GM23338 (cell line): ENCODE data around the gene BNC2. TPM values are rescaled to one million over a fixed set of nuclear protein-coding genes. Genes with fewer than 3 reads are reported as not detected.

Experiments
- ATAC-seq: fragments of 200-7000 bp; cut with Tn5 transposase; 3 replicates; pipeline ENCODE4 v1.9.1; 2020
- DNase-seq: peaks from one replicate; pipeline ENCODE4 v3.0.0-alpha.2; 2015; ENCODE audit warnings: low spot score
- H2AFZ ChIP-seq: fragments of 200-600 bp; sonication (generic); 2 replicates; pipeline ENCODE4 v1.8.0; 2016; ENCODE audit warnings: antibody characterized with exemption, mild to moderate bottlenecking, moderate library complexity
- H3F3A ChIP-seq: fragments of 200-600 bp; sonication (generic); replicated peaks from 2 replicates; pipeline ENCODE4 v1.8.0; 2017; ENCODE audit warnings: antibody characterized with exemption, mixed run types, low read depth
- H3K27ac ChIP-seq: fragments of 200-600 bp; sonication (generic); 2 replicates; pipeline ENCODE4 v1.6.1; 2016; ENCODE audit warnings: low read depth
- H3K27me3 ChIP-seq: fragments of 200-600 bp; sonication (generic); 2 replicates; pipeline ENCODE4 v1.8.0; 2016; ENCODE audit warnings: mild to moderate bottlenecking, mixed run types, moderate library complexity; ENCODE audit not compliant: insufficient read depth
- H3K36me3 ChIP-seq: fragments of 200-600 bp; sonication (generic); 2 replicates; pipeline ENCODE4 v1.8.0; 2016; ENCODE audit warnings: mild to moderate bottlenecking; ENCODE audit not compliant: insufficient read depth
- H3K4me1 ChIP-seq: fragments of 200-600 bp; sonication (generic); 2 replicates; pipeline ENCODE4 v1.8.0; 2016; ENCODE audit warnings: mild to moderate bottlenecking, moderate library complexity; ENCODE audit not compliant: insufficient read depth
- H3K4me2 ChIP-seq: fragments of 200-600 bp; sonication (generic); 2 replicates; pipeline ENCODE4 v1.7.1; 2017; ENCODE audit warnings: mixed run types
- H3K4me3 ChIP-seq: fragments of 200-600 bp; sonication (generic); 2 replicates; pipeline ENCODE4 v1.6.1; 2016; ENCODE audit warnings: mixed run types
- H3K79me2 ChIP-seq: fragments of 200-600 bp; sonication (generic); replicated peaks from 2 replicates; pipeline ENCODE4 v1.8.0; 2017; ENCODE audit warnings: mild to moderate bottlenecking; ENCODE audit not compliant: insufficient read depth
- H3K9me2 ChIP-seq: fragments of 200-600 bp; sonication (generic); 2 replicates; pipeline ENCODE4 v1.8.0; 2017; ENCODE audit not compliant: insufficient read depth
- H4K20me1 ChIP-seq: fragments of 200-600 bp; sonication (generic); replicated peaks from 2 replicates; pipeline ENCODE4 v1.8.0; 2017; ENCODE audit warnings: mild to moderate bottlenecking; ENCODE audit not compliant: insufficient read depth
- H3K27ac Mint-ChIP-seq: 2 replicates; pipeline ENCODE4 v1.8.0; 2020; ENCODE audit warnings: inconsistent platforms, mild to moderate bottlenecking, moderate library complexity, mixed read lengths
- H3K27me3 Mint-ChIP-seq: 3 replicates; pipeline ENCODE4 v1.8.0; 2022; ENCODE audit warnings: low read depth, mild to moderate bottlenecking, moderate library complexity, mixed read lengths, inconsistent platforms; ENCODE audit not compliant: insufficient read depth, poor library complexity
- H3K36me3 Mint-ChIP-seq: 3 replicates; pipeline ENCODE4 v1.8.0; 2021; ENCODE audit warnings: low read depth, mild to moderate bottlenecking, inconsistent platforms, moderate library complexity, mixed read lengths
- H3K4me1 Mint-ChIP-seq: 3 replicates; pipeline ENCODE4 v1.8.0; 2020; ENCODE audit warnings: mild to moderate bottlenecking, inconsistent platforms, mixed read lengths
- H3K4me3 Mint-ChIP-seq: 3 replicates; pipeline ENCODE4 v1.8.0; 2021; ENCODE audit warnings: moderate library complexity, mild to moderate bottlenecking, inconsistent platforms, mixed read lengths
- H3K9me3 Mint-ChIP-seq: 3 replicates; pipeline ENCODE4 v1.8.0; 2020; ENCODE audit warnings: moderate library complexity, mild to moderate bottlenecking, inconsistent platforms, mixed read lengths
- CREB1 ChIP-seq: fragments of 250-450 bp; sonication (Bioruptor Pico); IDR thresholded peaks from 2 replicates; pipeline ENCODE4 v1.5.0; 2020; ENCODE audit warnings: low read depth, mild to moderate bottlenecking, moderate library complexity
- EZH2 ChIP-seq: fragments of 200-600 bp; sonication (generic); IDR thresholded peaks from one replicate; pipeline ENCODE4 v1.8.0; 2017; ENCODE audit warnings: antibody characterized with exemption, mild to moderate bottlenecking, low read depth; ENCODE audit not compliant: unreplicated experiment
- EZH2phosphoT487 ChIP-seq: fragments of 200-600 bp; sonication (generic); IDR thresholded peaks from one replicate; pipeline ENCODE4 v1.8.1; 2018; ENCODE audit warnings: antibody characterized with exemption; ENCODE audit not compliant: unreplicated experiment
- JUNB ChIP-seq: IDR thresholded peaks from one replicate; pipeline ENCODE4 v1.6.1; 2016; ENCODE audit warnings: antibody characterized with exemption; ENCODE audit not compliant: unreplicated experiment
- NANOG ChIP-seq: IDR thresholded peaks from 2 replicates; pipeline ENCODE4 v1.6.1; 2016; ENCODE audit warnings: antibody characterized with exemption, borderline replicate concordance
- STAT1 ChIP-seq: IDR thresholded peaks from one replicate; pipeline ENCODE4 v1.6.1; 2016; ENCODE audit warnings: antibody characterized with exemption; ENCODE audit not compliant: unreplicated experiment
- ZNF114 ChIP-seq: fragments of 250-450 bp; sonication (Bioruptor Pico); IDR thresholded peaks from 2 replicates; pipeline ENCODE4 v1.5.0; 2020; ENCODE audit warnings: mild to moderate bottlenecking, moderate library complexity
- ZNF331 ChIP-seq: fragments of 250-450 bp; sonication (Bioruptor Pico); IDR thresholded peaks from 2 replicates; pipeline ENCODE4 v1.5.0; 2020; ENCODE audit warnings: low read depth, mild to moderate bottlenecking, moderate library complexity
- ZNF462 ChIP-seq: fragments of 250-450 bp; sonication (Bioruptor Pico); IDR thresholded peaks from 2 replicates; pipeline ENCODE4 v1.5.0; 2020; ENCODE audit warnings: mild to moderate bottlenecking, moderate library complexity
- polyA plus RNA-seq: library from polyadenylated mRNA; unstranded; fragments of >200 nt; fragmentation: Nextera tagmentation; extraction: Ambion mirVana; gene quantifications from 2 replicates; pipeline ENCODE4 v1.2.1, GENCODE V29; 2016
- total RNA-seq: library from RNA; depleted of rRNA; stranded (reverse); fragments of >200 nt; shearing (Covaris generic); gene quantifications from 2 replicates; pipeline ENCODE4 v1.2.3, GENCODE V29; 2014
- TF ChIP-seq, protein P1 (sequence below): IDR thresholded peaks from one replicate; pipeline ENCODE4 v1.6.1; 2018; ENCODE audit warnings: antibody characterized with exemption; ENCODE audit not compliant: unreplicated experiment
- TF ChIP-seq, protein P2 (sequence below): IDR thresholded peaks from 2 replicates; pipeline ENCODE4 v1.6.1; 2016; ENCODE audit warnings: antibody characterized with exemption
- TF ChIP-seq, protein P3 (sequence below), 2 experiments: fragments of 200-600 bp in 1 of 2; sonication (generic) in 1 of 2; conservative IDR thresholded peaks; 2 replicates each; pipeline versions ENCODE4 v1.5.1 to v1.6.1; 2016 to 2017; ENCODE audit warnings: antibody characterized with exemption in 2 of 2, low read depth in 2 of 2, mild to moderate bottlenecking in 2 of 2, moderate library complexity in 1 of 2

BNC2 gene
- total and polyA plus RNA-seq, 2 experiments from 2014 or later, result 12.7 to 13.2 TPM

- TF ChIP-seq, protein P1, sequence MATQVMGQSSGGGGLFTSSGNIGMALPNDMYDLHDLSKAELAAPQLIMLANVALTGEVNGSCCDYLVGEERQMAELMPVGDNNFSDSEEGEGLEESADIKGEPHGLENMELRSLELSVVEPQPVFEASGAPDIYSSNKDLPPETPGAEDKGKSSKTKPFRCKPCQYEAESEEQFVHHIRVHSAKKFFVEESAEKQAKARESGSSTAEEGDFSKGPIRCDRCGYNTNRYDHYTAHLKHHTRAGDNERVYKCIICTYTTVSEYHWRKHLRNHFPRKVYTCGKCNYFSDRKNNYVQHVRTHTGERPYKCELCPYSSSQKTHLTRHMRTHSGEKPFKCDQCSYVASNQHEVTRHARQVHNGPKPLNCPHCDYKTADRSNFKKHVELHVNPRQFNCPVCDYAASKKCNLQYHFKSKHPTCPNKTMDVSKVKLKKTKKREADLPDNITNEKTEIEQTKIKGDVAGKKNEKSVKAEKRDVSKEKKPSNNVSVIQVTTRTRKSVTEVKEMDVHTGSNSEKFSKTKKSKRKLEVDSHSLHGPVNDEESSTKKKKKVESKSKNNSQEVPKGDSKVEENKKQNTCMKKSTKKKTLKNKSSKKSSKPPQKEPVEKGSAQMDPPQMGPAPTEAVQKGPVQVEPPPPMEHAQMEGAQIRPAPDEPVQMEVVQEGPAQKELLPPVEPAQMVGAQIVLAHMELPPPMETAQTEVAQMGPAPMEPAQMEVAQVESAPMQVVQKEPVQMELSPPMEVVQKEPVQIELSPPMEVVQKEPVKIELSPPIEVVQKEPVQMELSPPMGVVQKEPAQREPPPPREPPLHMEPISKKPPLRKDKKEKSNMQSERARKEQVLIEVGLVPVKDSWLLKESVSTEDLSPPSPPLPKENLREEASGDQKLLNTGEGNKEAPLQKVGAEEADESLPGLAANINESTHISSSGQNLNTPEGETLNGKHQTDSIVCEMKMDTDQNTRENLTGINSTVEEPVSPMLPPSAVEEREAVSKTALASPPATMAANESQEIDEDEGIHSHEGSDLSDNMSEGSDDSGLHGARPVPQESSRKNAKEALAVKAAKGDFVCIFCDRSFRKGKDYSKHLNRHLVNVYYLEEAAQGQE, result no peak
- TF ChIP-seq ZNF114 (CRISPR knock-in tag) (no peak), NANOG (no peak), STAT1 (no peak), CREB1 (no peak)
These were observed 307.0 kb downstream of the BNC2 start (continued) for GRCh38 chr9:16563446-16563845.

- Histone ChIP-seq H3K27me3 (no peaks in the 10 kb centered on the region), H3K4me1 (no peaks in the 10 kb centered on the region), H2AFZ (no peak overlapping the region), H3K4me2 (no peak overlapping the region), H3K9me2 (no peaks in the 10 kb centered on the region), H3K36me3 (no peaks in the 10 kb centered on the region), H3K27ac (no peak overlapping the region), H3F3A (no peaks in the 10 kb centered on the region), H3K79me2 (0 out of 2 replicates have a peak, but pooled peaks cover 8% of the 10 kb centered on the region), H3K4me3 (no peak overlapping the region), H4K20me1 (no peaks in the 10 kb centered on the region)
- no peaks in the 10 kb centered on the region for H3K9me3 Mint-ChIP-seq
- H3K4me1 Mint-ChIP-seq, result peaks cover 5% of the 10 kb centered on the region
- no peaks in the 10 kb centered on the region for H3K36me3 Mint-ChIP-seq
- no peak overlapping the region for H3K4me3 Mint-ChIP-seq
- ATAC-seq (no peak), DNase-seq (no peak)
- no peaks in the 10 kb centered on the region for H3K27me3 Mint-ChIP-seq
- H3K27ac Mint-ChIP-seq, result no peak overlapping the region
- TF ChIP-seq, protein P2, sequence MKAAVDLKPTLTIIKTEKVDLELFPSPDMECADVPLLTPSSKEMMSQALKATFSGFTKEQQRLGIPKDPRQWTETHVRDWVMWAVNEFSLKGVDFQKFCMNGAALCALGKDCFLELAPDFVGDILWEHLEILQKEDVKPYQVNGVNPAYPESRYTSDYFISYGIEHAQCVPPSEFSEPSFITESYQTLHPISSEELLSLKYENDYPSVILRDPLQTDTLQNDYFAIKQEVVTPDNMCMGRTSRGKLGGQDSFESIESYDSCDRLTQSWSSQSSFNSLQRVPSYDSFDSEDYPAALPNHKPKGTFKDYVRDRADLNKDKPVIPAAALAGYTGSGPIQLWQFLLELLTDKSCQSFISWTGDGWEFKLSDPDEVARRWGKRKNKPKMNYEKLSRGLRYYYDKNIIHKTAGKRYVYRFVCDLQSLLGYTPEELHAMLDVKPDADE, result no peak
- TF ChIP-seq ZNF462 (no peak), EZH2phosphoT487 (no peak), JUNB (no peak), ZNF331 (CRISPR knock-in tag) (no peak), EZH2 (no peak), NANOG (no peak), STAT1 (no peak)
- TF ChIP-seq, protein P3, sequence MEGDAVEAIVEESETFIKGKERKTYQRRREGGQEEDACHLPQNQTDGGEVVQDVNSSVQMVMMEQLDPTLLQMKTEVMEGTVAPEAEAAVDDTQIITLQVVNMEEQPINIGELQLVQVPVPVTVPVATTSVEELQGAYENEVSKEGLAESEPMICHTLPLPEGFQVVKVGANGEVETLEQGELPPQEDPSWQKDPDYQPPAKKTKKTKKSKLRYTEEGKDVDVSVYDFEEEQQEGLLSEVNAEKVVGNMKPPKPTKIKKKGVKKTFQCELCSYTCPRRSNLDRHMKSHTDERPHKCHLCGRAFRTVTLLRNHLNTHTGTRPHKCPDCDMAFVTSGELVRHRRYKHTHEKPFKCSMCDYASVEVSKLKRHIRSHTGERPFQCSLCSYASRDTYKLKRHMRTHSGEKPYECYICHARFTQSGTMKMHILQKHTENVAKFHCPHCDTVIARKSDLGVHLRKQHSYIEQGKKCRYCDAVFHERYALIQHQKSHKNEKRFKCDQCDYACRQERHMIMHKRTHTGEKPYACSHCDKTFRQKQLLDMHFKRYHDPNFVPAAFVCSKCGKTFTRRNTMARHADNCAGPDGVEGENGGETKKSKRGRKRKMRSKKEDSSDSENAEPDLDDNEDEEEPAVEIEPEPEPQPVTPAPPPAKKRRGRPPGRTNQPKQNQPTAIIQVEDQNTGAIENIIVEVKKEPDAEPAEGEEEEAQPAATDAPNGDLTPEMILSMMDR (conservative IDR thresholded peaks at IDR 0.05; ENCODE audit: low read depth in 2 of 2), result no peak
These were observed 309.3 kb downstream of the BNC2 start for GRCh38 chr9:16561121-16561520.
